ENCODE measurements around the gene PSG4. TPM values are rescaled to one million over a fixed set of nuclear protein-coding genes. Genes with fewer than 3 reads are reported as not detected.
"Not testable (repeated sequence)": the region's sequence is repeated elsewhere in the genome, so short reads cannot be mapped to it uniquely, and the experiment has no call there.

PSG4 gene
- total and polyA plus RNA-seq, 4 donors: not detected

DNA sequence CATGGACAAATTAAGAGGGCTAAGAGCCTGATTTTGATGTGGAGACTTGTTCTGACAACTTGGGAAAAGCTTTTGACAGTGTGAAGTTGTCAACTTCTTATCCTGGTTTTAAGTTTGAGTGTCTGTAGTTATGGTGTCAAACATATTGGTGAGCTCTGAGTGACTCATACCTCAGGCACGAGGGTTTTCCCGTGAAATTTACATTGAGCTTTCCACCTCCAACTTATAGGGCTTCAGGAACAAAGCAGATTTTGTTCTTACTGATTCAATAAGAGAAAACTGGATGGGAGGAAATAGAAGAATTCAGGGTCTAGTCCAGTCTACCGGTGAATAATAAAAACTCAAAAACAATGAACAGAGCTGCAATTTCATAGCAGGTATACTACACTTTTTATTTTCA lies 30.2 kb upstream of the PSG4 start:
- 73% methylated on average over 3 of the region's 3 CpGs for WGBS
- not testable (repeated sequence) for H3K27ac ChIP-seq (ENCODE audit: low read depth in 1 of 2, low read length in 2 of 2); H3K4me3 ChIP-seq (ENCODE audit: low read depth in 1 of 3, low read length in 3 of 3); H3K36me3 ChIP-seq (ENCODE audit: control insufficient read depth in 4 of 4, insufficient read depth in 3 of 4, low read depth in 1 of 4, low read length in 3 of 4); H3K9ac ChIP-seq (ENCODE audit: low read depth in 1 of 2, low read length in 2 of 2); H3K9me3 ChIP-seq (ENCODE audit: control insufficient read depth in 4 of 4, low read length in 3 of 4); H3K27me3 ChIP-seq (ENCODE audit: control insufficient read depth in 4 of 4, insufficient read depth in 4 of 4, low read length in 3 of 4); H3K4me1 ChIP-seq (ENCODE audit: control insufficient read depth in 4 of 4, insufficient read depth in 4 of 4, low read length in 3 of 4); DNase-seq (ENCODE audit: low spot score)

- Histone ChIP-seq H3K27me3 (ENCODE audit: control insufficient read depth in 4 of 4, insufficient read depth in 4 of 4, low read length in 3 of 4) (no peaks in the 10 kb centered on the region), H3K9ac (ENCODE audit: low read depth in 1 of 2, low read length in 2 of 2) (no peak overlapping the region), H3K36me3 (ENCODE audit: control insufficient read depth in 4 of 4, insufficient read depth in 3 of 4, low read depth in 1 of 4, low read length in 3 of 4) (no peaks in the 10 kb centered on the region), H3K4me3 (ENCODE audit: low read depth in 1 of 3, low read length in 3 of 3) (peak overlapping the region in 2 of 3 donors; percentile 22 to 23), H3K4me1 (ENCODE audit: control insufficient read depth in 4 of 4, insufficient read depth in 4 of 4, low read length in 3 of 4) (no peaks in the 10 kb centered on the region), H3K27ac (ENCODE audit: low read depth in 1 of 2, low read length in 2 of 2) (no peak overlapping the region), H3K9me3 (ENCODE audit: control insufficient read depth in 4 of 4, low read length in 3 of 4) (peaks cover 8 to 24% (median 12%) of the 10 kb centered on the region in 4 donors)
- DNase-seq (ENCODE audit: low spot score): no peak
- TF ChIP-seq RAD21 (IDR thresholded peaks at IDR 0.05) (peak in 1 of 2 donors; percentile 46), HNF4A (conservative IDR thresholded peaks at IDR 0.05) (no peak)
- 74% methylated on average over 2 of the region's 2 CpGs for WGBS
Observed at GRCh38 chr19:43229315-43229714, 23.9 kb upstream of the PSG4 start.

GRCh38 chr19:43228730-43229129 lies 23.3 kb upstream of the PSG4 start:
- WGBS: 66% methylated on average over 2 of the region's 2 CpGs
- not testable (repeated sequence) for H3K27me3 ChIP-seq (ENCODE audit: control insufficient read depth in 4 of 4, insufficient read depth in 4 of 4, low read length in 3 of 4); H3K9ac ChIP-seq (ENCODE audit: low read depth in 1 of 2, low read length in 2 of 2); H3K27ac ChIP-seq (ENCODE audit: low read depth in 1 of 2, low read length in 2 of 2); H3K4me3 ChIP-seq (ENCODE audit: low read depth in 1 of 3, low read length in 3 of 3); H3K36me3 ChIP-seq (ENCODE audit: control insufficient read depth in 4 of 4, insufficient read depth in 3 of 4, low read depth in 1 of 4, low read length in 3 of 4); H3K4me1 ChIP-seq (ENCODE audit: control insufficient read depth in 4 of 4, insufficient read depth in 4 of 4, low read length in 3 of 4)
- DNase-seq (ENCODE audit: low spot score): peak; percentile 36
- peaks cover 8 to 24% (median 12%) of the 10 kb centered on the region in 4 donors for H3K9me3 ChIP-seq (ENCODE audit: control insufficient read depth in 4 of 4, low read length in 3 of 4)

GRCh38 chr19:43226986-43227385 lies 21.5 kb upstream of the PSG4 start:
- not testable (repeated sequence) for DNase-seq (ENCODE audit: low spot score); H3K27ac ChIP-seq (ENCODE audit: low read depth in 1 of 2, low read length in 2 of 2); H3K9ac ChIP-seq (ENCODE audit: low read depth in 1 of 2, low read length in 2 of 2); H3K4me1 ChIP-seq (ENCODE audit: control insufficient read depth in 4 of 4, insufficient read depth in 4 of 4, low read length in 3 of 4); H3K36me3 ChIP-seq (ENCODE audit: control insufficient read depth in 4 of 4, insufficient read depth in 3 of 4, low read depth in 1 of 4, low read length in 3 of 4); H3K4me3 ChIP-seq (ENCODE audit: low read depth in 1 of 3, low read length in 3 of 3); H3K27me3 ChIP-seq (ENCODE audit: control insufficient read depth in 4 of 4, insufficient read depth in 4 of 4, low read length in 3 of 4)
- WGBS: 74% methylated on average over 1 of the region's 1 CpG
- peaks cover 8 to 19% (median 12%) of the 10 kb centered on the region in 4 donors for H3K9me3 ChIP-seq (ENCODE audit: control insufficient read depth in 4 of 4, low read length in 3 of 4)

GRCh38 chr19:43224855-43225253 lies 19.4 kb upstream of the PSG4 start:
- TF ChIP-seq, protein P1, sequence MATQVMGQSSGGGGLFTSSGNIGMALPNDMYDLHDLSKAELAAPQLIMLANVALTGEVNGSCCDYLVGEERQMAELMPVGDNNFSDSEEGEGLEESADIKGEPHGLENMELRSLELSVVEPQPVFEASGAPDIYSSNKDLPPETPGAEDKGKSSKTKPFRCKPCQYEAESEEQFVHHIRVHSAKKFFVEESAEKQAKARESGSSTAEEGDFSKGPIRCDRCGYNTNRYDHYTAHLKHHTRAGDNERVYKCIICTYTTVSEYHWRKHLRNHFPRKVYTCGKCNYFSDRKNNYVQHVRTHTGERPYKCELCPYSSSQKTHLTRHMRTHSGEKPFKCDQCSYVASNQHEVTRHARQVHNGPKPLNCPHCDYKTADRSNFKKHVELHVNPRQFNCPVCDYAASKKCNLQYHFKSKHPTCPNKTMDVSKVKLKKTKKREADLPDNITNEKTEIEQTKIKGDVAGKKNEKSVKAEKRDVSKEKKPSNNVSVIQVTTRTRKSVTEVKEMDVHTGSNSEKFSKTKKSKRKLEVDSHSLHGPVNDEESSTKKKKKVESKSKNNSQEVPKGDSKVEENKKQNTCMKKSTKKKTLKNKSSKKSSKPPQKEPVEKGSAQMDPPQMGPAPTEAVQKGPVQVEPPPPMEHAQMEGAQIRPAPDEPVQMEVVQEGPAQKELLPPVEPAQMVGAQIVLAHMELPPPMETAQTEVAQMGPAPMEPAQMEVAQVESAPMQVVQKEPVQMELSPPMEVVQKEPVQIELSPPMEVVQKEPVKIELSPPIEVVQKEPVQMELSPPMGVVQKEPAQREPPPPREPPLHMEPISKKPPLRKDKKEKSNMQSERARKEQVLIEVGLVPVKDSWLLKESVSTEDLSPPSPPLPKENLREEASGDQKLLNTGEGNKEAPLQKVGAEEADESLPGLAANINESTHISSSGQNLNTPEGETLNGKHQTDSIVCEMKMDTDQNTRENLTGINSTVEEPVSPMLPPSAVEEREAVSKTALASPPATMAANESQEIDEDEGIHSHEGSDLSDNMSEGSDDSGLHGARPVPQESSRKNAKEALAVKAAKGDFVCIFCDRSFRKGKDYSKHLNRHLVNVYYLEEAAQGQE (IDR thresholded peaks at IDR 0.05): no peak
- no peak for TF ChIP-seq FOXA2 (IDR thresholded peaks at IDR 0.05)
- TF ChIP-seq EGR1 (IDR thresholded peaks at IDR 0.05; ENCODE audit: low read depth in 2 of 2): no peak
- no peak for TF ChIP-seq ATF3 (IDR thresholded peaks at IDR 0.05)
- no peak for TF ChIP-seq GABPA (IDR thresholded peaks at IDR 0.05 in 1 of 2, conservative IDR thresholded peaks at IDR 0.05 in 1 of 2)
- no peak for TF ChIP-seq RAD21 (IDR thresholded peaks at IDR 0.05)
- no peak for TF ChIP-seq MAX (IDR thresholded peaks at IDR 0.05)
- no peak for TF ChIP-seq YY1 (IDR thresholded peaks at IDR 0.05)
- TF ChIP-seq, protein P2, sequence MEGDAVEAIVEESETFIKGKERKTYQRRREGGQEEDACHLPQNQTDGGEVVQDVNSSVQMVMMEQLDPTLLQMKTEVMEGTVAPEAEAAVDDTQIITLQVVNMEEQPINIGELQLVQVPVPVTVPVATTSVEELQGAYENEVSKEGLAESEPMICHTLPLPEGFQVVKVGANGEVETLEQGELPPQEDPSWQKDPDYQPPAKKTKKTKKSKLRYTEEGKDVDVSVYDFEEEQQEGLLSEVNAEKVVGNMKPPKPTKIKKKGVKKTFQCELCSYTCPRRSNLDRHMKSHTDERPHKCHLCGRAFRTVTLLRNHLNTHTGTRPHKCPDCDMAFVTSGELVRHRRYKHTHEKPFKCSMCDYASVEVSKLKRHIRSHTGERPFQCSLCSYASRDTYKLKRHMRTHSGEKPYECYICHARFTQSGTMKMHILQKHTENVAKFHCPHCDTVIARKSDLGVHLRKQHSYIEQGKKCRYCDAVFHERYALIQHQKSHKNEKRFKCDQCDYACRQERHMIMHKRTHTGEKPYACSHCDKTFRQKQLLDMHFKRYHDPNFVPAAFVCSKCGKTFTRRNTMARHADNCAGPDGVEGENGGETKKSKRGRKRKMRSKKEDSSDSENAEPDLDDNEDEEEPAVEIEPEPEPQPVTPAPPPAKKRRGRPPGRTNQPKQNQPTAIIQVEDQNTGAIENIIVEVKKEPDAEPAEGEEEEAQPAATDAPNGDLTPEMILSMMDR (IDR thresholded peaks at IDR 0.05; ENCODE audit: low read depth, low read length, missing input control): no peak
- TF ChIP-seq TAF1 (conservative IDR thresholded peaks at IDR 0.05): no peak
- no peak for DNase-seq (ENCODE audit: low spot score)
- no peaks in the 10 kb centered on the region for H3K36me3 ChIP-seq (ENCODE audit: control insufficient read depth in 4 of 4, insufficient read depth in 3 of 4, low read depth in 1 of 4, low read length in 3 of 4)
- H3K4me1 ChIP-seq (ENCODE audit: control insufficient read depth in 4 of 4, insufficient read depth in 4 of 4, low read length in 3 of 4): no peaks in the 10 kb centered on the region
- no peak overlapping the region for H3K4me3 ChIP-seq (ENCODE audit: low read depth in 1 of 3, low read length in 3 of 3)
- whole genome bisulfite sequencing: 86% methylated on average over 2 of the region's 2 CpGs
- H3K9ac ChIP-seq (ENCODE audit: low read depth in 1 of 2, low read length in 2 of 2): no peak overlapping the region
- H3K27me3 ChIP-seq (ENCODE audit: control insufficient read depth in 4 of 4, insufficient read depth in 4 of 4, low read length in 3 of 4): no peaks in the 10 kb centered on the region
- peaks cover 8 to 19% (median 11%) of the 10 kb centered on the region in 4 donors for H3K9me3 ChIP-seq (ENCODE audit: control insufficient read depth in 4 of 4, low read length in 3 of 4)
- no peak overlapping the region for H3K27ac ChIP-seq (ENCODE audit: low read depth in 1 of 2, low read length in 2 of 2)

All from liver (tissue), 9 donors.